Measurements from ENCODE around the gene TLL2. TPM values are rescaled to one million over a fixed set of nuclear protein-coding genes. Genes with fewer than 3 reads are reported as not detected.

The TLL2 gene
- total and polyA plus RNA-seq, 10 donors: 0.23 to 0.75 (median 0.34) TPM

- no peak for DNase-seq
- peaks cover 0 to 6% (median 0%) of the 10 kb centered on the region in 8 donors for H3K9me3 ChIP-seq
- peaks cover 0 to 5% (median 0%) of the 10 kb centered on the region in 7 donors for H3K27me3 ChIP-seq (replicated peaks in 1 of 7)
- no peak overlapping the region for H3K4me3 ChIP-seq
- intact Hi-C loops (cut with DNase I; ENCODE audit: low total_unique reads): no loop called here
- 69 to 86% (median 76%) methylated on average over 3 of the region's 3 CpGs for WGBS, 5 donors
- H3K27ac ChIP-seq: no peak overlapping the region
- no peak for TF ChIP-seq POLR2A (IDR thresholded peaks at IDR 0.05)
- no peak for TF ChIP-seq CTCF (IDR thresholded peaks at IDR 0.05 in 8 of 11, conservative IDR thresholded peaks at IDR 0.05 in 3 of 11)
- TF ChIP-seq POLR2AphosphoS5 (IDR thresholded peaks at IDR 0.05): no peak
- no peaks in the 10 kb centered on the region for H3K4me1 ChIP-seq
- no peaks in the 10 kb centered on the region for H3K36me3 ChIP-seq
Measured at GRCh38 chr10:96360766-96361165, 153.0 kb downstream of the TLL2 start.

GRCh38 chr10:96360331-96360730, 153.4 kb downstream of the TLL2 start:
- 91 to 94% (median 92%) methylated on average over 6 of the region's 6 CpGs for WGBS, 5 donors
- TF ChIP-seq POLR2A (IDR thresholded peaks at IDR 0.05): no peak
- no peak for TF ChIP-seq CTCF (IDR thresholded peaks at IDR 0.05 in 8 of 11, conservative IDR thresholded peaks at IDR 0.05 in 3 of 11)
- no peak for TF ChIP-seq POLR2AphosphoS5 (IDR thresholded peaks at IDR 0.05)
- DNase-seq: no peak

GRCh38 chr10:96359616-96360015, 154.1 kb downstream of the TLL2 start:
- WGBS, 5 donors: 84 to 90% (median 88%) methylated on average over 6 of the region's 6 CpGs
- Histone ChIP-seq H3K4me3 (no peak overlapping the region), H3K27me3 (replicated peaks in 1 of 7) (peaks cover 0 to 5% (median 0%) of the 10 kb centered on the region in 7 donors), H3K36me3 (no peaks in the 10 kb centered on the region), H3K9me3 (peaks cover 0 to 6% (median 0%) of the 10 kb centered on the region in 8 donors), H3K27ac (no peak overlapping the region), H3K4me1 (no peaks in the 10 kb centered on the region)
- intact Hi-C loops (cut with DNase I; ENCODE audit: low total_unique reads): no loop called here
- TF ChIP-seq POLR2A (IDR thresholded peaks at IDR 0.05) (no peak), CTCF (IDR thresholded peaks at IDR 0.05 in 8 of 11, conservative IDR thresholded peaks at IDR 0.05 in 3 of 11) (no peak), POLR2AphosphoS5 (IDR thresholded peaks at IDR 0.05) (no peak)
- no peak for DNase-seq

More at GRCh38 chr10:96360331-96360730, 153.4 kb downstream of the TLL2 start:
- H3K27ac ChIP-seq: no peak overlapping the region
- peaks cover 0 to 5% (median 0%) of the 10 kb centered on the region in 7 donors for H3K27me3 ChIP-seq (replicated peaks in 1 of 7)
- intact Hi-C loops (cut with DNase I; ENCODE audit: low total_unique reads): no loop called here
- no peaks in the 10 kb centered on the region for H3K4me1 ChIP-seq
- H3K9me3 ChIP-seq: peaks cover 0 to 6% (median 0%) of the 10 kb centered on the region in 8 donors
- no peaks in the 10 kb centered on the region for H3K36me3 ChIP-seq
- no peak overlapping the region for H3K4me3 ChIP-seq

DNA sequence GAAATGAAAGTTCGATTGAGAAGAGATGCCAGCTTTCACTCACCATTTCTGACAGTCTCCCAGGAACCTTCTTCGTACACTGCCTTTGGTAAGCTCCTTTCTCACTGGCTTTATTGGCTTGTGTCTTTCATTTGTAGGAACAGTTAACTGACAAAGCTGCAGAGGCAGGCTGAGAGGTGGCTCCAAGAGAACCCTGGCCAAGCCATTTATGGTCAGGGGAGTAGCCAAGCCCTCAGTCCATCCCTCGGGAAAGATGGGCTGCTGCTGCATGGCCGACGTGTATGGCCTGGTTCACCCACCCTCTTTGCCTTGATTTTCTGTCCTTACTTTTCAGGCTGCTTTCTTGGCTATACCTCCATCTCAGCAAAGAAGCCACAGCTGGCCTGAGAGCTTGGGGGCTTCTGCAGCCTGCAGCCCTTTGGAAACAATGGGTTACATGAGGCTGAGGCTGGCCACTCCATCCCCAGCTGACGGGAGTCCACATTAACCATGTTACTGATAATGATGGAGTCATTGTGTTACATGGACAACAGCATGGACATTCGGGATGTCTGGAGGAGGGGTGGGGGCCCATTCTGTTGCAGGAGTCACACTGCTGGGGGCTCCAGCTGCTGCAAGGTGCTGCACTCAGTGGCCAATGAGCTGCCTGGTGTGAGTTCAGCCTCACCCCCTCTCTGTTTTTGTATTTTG, 154.7 kb downstream of the TLL2 start, which contains the start of gene OPALIN:
OPALIN (minus strand) TSS at position 152 of the 690 bp plus-strand sequence; CDS start at position 46, 106 bp downstream.
- Histone ChIP-seq H3K27me3 (replicated peaks in 1 of 7) (peaks cover 0 to 5% (median 0%) of the 10 kb centered on the region in 7 donors), H3K4me1 (no peaks in the 10 kb centered on the region), H3K36me3 (no peaks in the 10 kb centered on the region), H3K27ac (no peak within 1 kb of the TSS), H3K4me3 (no peak within 1 kb of the TSS), H3K9me3 (peaks cover 0 to 6% (median 0%) of the 10 kb centered on the region in 8 donors)
- no peak for DNase-seq
- 72 to 89% (median 85%) methylated on average over 7 of the region's 7 CpGs for WGBS, 5 donors
- intact Hi-C loops (cut with DNase I; ENCODE audit: low total_unique reads): no loop called here
- TF ChIP-seq POLR2AphosphoS5 (IDR thresholded peaks at IDR 0.05) (no peak), CTCF (IDR thresholded peaks at IDR 0.05 in 8 of 11, conservative IDR thresholded peaks at IDR 0.05 in 3 of 11) (no peak), POLR2A (IDR thresholded peaks at IDR 0.05) (no peak)

All from spleen (tissue), 11 donors.